OCI-LY3 (cell line): ENCODE measurements around the gene LGALS3BP.

Experiments used
- H2AFZ ChIP-seq: fragments of 200-600, 300-600 bp; shearing (Covaris generic); 2 replicates; pipeline ENCODE4 v1.6.0; 2014; ENCODE audit warnings: antibody characterized with exemption, low read depth, low read length
- H3K27ac ChIP-seq: fragments of 200-600, 300-600 bp; sonication (generic); 2 replicates; pipeline ENCODE4 v1.5.1; 2014; ENCODE audit warnings: mild to moderate bottlenecking, low read length, moderate library complexity, mixed read lengths
- H3K27me3 ChIP-seq: fragments of 200-600, 300-600 bp; sonication (generic); 2 replicates; pipeline ENCODE4 v1.6.1; 2014; ENCODE audit warnings: low read depth, low read length, mixed read lengths
- H3K36me3 ChIP-seq: fragments of 200-600, 300-600 bp; sonication (generic); replicated peaks from 2 replicates; pipeline ENCODE3; 2014; ENCODE audit warnings: low read depth, low read length, mixed read lengths
- H3K4me1 ChIP-seq: fragments of 300-600, 200-600 bp; sonication (generic); 2 replicates; pipeline ENCODE4 v1.6.1; 2014; ENCODE audit warnings: low read length, mixed read lengths
- H3K4me2 ChIP-seq: fragments of 200-600, 300-600 bp; sonication (generic); 2 replicates; pipeline ENCODE4 v1.6.1; 2014; ENCODE audit warnings: low read length, mixed read lengths
- H3K4me3 ChIP-seq: fragments of 300-600, 200-600 bp; sonication (generic); 2 replicates; pipeline ENCODE4 v1.5.1; 2014; ENCODE audit warnings: antibody characterized with exemption, mild to moderate bottlenecking, low read length, moderate library complexity
- H3K79me2 ChIP-seq: fragments of 300-600, 200-600 bp; shearing (Covaris generic); 2 replicates; pipeline ENCODE4 v1.6.1; 2014; ENCODE audit warnings: mild to moderate bottlenecking, low read length, mixed read lengths
- H3K9ac ChIP-seq: fragments of 300-600, 200-600 bp; shearing (Covaris generic); 2 replicates; pipeline ENCODE4 v1.6.0; 2014; ENCODE audit warnings: mild to moderate bottlenecking, low read length, moderate library complexity
- H3K9me3 ChIP-seq: fragments of 200-600, 300-600 bp; shearing (Covaris generic); 2 replicates; pipeline ENCODE4 v1.6.1; 2014; ENCODE audit warnings: low read length, mixed read lengths; ENCODE audit not compliant: insufficient read depth
- H4K20me1 ChIP-seq: fragments of 200-600, 300-600 bp; sonication (generic); 2 replicates; pipeline ENCODE4 v1.6.1; 2016; ENCODE audit warnings: low read length, mixed read lengths; ENCODE audit not compliant: insufficient read depth
- CTCF ChIP-seq: fragments of 200-600, 300-600 bp; sonication (generic); IDR thresholded peaks from 2 replicates; pipeline ENCODE4 v1.5.1; 2014; ENCODE audit warnings: antibody characterized with exemption, low read length, low read depth
- EZH2phosphoT487 ChIP-seq: fragments of 200-600 bp; shearing (Covaris generic); IDR thresholded peaks from 2 replicates; pipeline ENCODE4 v1.6.1; 2018; ENCODE audit warnings: antibody characterized with exemption, mixed run types, low read depth

The LGALS3BP gene

DNA sequence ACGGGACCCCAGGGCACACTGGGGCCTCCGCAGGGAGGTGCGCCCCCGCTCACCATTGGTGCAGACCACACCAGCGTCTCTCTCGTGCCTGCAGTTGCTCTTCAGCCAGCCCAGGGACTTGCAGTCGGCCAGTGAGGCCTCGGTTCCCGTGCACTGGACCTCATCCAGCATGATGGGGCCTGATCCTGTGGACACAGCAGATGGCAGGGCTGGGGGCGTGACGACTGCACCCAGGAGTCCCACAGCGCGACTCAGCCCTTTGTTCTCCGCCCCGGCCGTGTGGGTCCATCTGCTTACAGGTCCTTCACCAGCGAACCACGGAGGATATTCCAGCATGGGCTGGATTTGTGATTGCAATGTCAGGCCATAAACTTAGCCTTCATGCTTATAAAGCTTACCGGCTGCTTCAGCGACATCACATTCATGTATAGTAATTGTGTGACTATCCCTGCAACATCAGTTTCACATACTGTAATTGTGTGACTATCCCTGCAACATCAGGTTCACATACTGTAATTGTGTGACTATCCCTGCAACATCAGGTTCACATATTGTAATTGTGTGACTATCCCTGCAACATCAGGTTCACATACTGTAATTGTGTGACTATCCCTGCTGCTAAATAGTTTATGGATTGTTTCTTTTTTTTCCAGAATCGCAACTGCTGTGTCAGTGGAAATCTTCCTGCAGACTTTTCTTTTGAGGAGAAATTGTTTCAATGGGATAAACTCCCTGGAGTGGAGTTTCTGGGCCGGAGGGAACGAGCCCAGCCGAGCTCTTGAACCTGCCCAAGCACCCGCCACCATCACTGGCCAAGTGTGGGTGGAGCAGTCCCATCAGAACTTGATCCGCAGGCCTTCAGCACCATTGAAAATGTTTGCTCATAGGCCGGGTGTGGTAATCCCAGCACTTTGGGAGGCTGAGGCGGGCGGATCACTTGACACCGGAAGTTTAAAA lies 4.8 kb downstream of the LGALS3BP start:
- Histone ChIP-seq H3K4me3 (no peak overlapping the region), H3K9ac (no peak overlapping the region), H3K4me2 (no peak overlapping the region)

GRCh38 chr17:78973792-78974520 lies 5.8 kb downstream of the LGALS3BP start:
- Histone ChIP-seq H3K4me3 (no peak overlapping the region), H2AFZ (no peak overlapping the region), H3K27me3 (no peaks in the 10 kb centered on the region), H4K20me1 (no peaks in the 10 kb centered on the region), H3K9me3 (no peaks in the 10 kb centered on the region), H3K9ac (no peak overlapping the region), H3K36me3 (no peaks in the 10 kb centered on the region), H3K79me2 (no peaks in the 10 kb centered on the region), H3K4me2 (no peak overlapping the region), H3K27ac (no peak overlapping the region), H3K4me1 (peaks cover 13% of the 10 kb centered on the region)
- no peak for TF ChIP-seq CTCF
- no peak for TF ChIP-seq EZH2phosphoT487

More for the DNA sequence above, 4.8 kb downstream of the LGALS3BP start:
- Histone ChIP-seq H3K36me3 (no peaks in the 10 kb centered on the region), H4K20me1 (no peaks in the 10 kb centered on the region), H3K79me2 (no peaks in the 10 kb centered on the region), H3K27me3 (no peaks in the 10 kb centered on the region), H3K4me1 (peaks cover 13% of the 10 kb centered on the region), H2AFZ (no peak overlapping the region), H3K9me3 (no peaks in the 10 kb centered on the region), H3K27ac (no peak overlapping the region)
- TF ChIP-seq EZH2phosphoT487 (no peak), CTCF (no peak)

GRCh38 chr17:78973196-78973595 lies 6.5 kb downstream of the LGALS3BP start:
- no peaks in the 10 kb centered on the region for H3K27me3 ChIP-seq
- no peak overlapping the region for H2AFZ ChIP-seq
- no peaks in the 10 kb centered on the region for H3K9me3 ChIP-seq
- H3K9ac ChIP-seq: no peak overlapping the region
- no peaks in the 10 kb centered on the region for H3K79me2 ChIP-seq
- H3K4me3 ChIP-seq: no peak overlapping the region
- no peaks in the 10 kb centered on the region for H3K36me3 ChIP-seq
- TF ChIP-seq CTCF (no peak), EZH2phosphoT487 (no peak)
- H4K20me1 ChIP-seq: no peaks in the 10 kb centered on the region
- H3K4me2 ChIP-seq: no peak overlapping the region
- H3K27ac ChIP-seq: no peak overlapping the region
- peaks cover 13% of the 10 kb centered on the region for H3K4me1 ChIP-seq

DNA sequence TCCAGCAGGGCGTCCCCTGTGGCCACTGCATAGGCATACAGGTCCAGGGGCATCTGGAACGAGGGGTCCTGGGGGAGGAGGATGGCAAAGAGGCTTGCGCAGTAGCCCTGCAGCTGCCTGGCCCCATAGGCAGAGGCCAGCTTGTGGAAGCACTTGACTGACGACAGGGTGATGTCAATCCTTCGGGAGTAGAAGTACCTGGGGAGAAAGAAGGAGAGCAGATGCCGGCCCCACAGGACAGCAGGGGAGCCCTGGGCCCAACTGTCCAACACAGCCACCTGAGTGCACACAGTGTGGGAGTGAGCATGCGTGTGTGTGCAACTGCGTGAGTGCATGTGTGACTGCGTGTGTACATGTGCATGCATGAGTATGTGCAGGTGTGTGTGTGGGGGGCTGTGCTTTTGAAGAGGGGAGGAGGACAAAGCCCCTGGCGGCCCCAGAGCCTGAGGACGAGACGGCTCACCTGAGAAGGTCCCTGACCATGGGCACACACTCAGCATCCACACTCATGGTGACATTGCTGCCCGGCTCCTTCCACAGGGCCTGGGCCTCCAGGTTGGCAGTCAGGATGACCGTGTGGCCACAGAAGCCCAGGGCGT lies 7.1 kb downstream of the LGALS3BP start:
- Histone ChIP-seq H3K9ac (no peak overlapping the region), H3K79me2 (no peaks in the 10 kb centered on the region), H3K36me3 (no peaks in the 10 kb centered on the region), H3K9me3 (no peaks in the 10 kb centered on the region), H3K4me3 (no peak overlapping the region), H2AFZ (no peak overlapping the region), H3K4me2 (no peak overlapping the region), H3K4me1 (peaks cover 13% of the 10 kb centered on the region), H3K27me3 (no peaks in the 10 kb centered on the region), H3K27ac (no peak overlapping the region), H4K20me1 (no peaks in the 10 kb centered on the region)
- TF ChIP-seq EZH2phosphoT487: no peak
- no peak for TF ChIP-seq CTCF
